Natural killer cell treated with Interleukin-12 subunit alpha and Interleukin-12 subunit beta and Interleukin-15 and Interleukin-18, amount 100 ng/mL, for 72 hours (primary cell): ENCODE results near the gene KISS1. TPM values are rescaled to one million over a fixed set of nuclear protein-coding genes. Genes with fewer than 3 reads are reported as not detected.
A peak's percentile ranks its signal among the peaks of the same experiment; 100 is the strongest.

Experiments
- ATAC-seq, 2 donors: fragments of 150-1000 bp; cut with Tn5 transposase in 1 of 2; sonication (Bioruptor Pico), chemical (Tn5 transposase) in 1 of 2; 2 replicates each; pipeline ENCODE4 v1.10.0; 2021
- DNase-seq: peaks from one replicate; pipeline ENCODE4 v3.0.0; 2022; ENCODE audit warnings: low spot score
- H3K27ac Mint-ChIP-seq, 2 donors: 1 replicate in 1 of 2; 2 replicates in 1 of 2; pipeline ENCODE4 v1.8.0; 2022; ENCODE audit warnings: mixed read lengths in 2 of 2, mild to moderate bottlenecking in 1 of 2, moderate library complexity in 1 of 2
- H3K27me3 Mint-ChIP-seq, 2 donors: 1 replicate in 1 of 2; 2 replicates in 1 of 2; pipeline ENCODE4 v1.8.0; 2022; ENCODE audit warnings: mixed read lengths in 2 of 2
- H3K36me3 Mint-ChIP-seq: one replicate; pipeline ENCODE4 v1.8.0; 2022; ENCODE audit warnings: mixed read lengths
- H3K4me1 Mint-ChIP-seq, 2 donors: 1 replicate in 1 of 2; 2 replicates in 1 of 2; pipeline ENCODE4 v1.8.0; 2022; ENCODE audit warnings: low read depth in 2 of 2, mixed read lengths in 2 of 2, mild to moderate bottlenecking in 1 of 2
- H3K4me3 Mint-ChIP-seq: one replicate; pipeline ENCODE4 v1.8.0; 2022; ENCODE audit warnings: mixed read lengths
- H3K9me3 Mint-ChIP-seq: 2 replicates; pipeline ENCODE4 v1.8.0; 2022; ENCODE audit warnings: mixed read lengths
- total RNA-seq, 2 donors: library from RNA; stranded (reverse); gene quantifications; one replicate each; pipeline ENCODE4 v1.2.3, GENCODE V29; 2022

Gene KISS1
- total RNA-seq, 2 donors from 2014 or later: not detected

- Mint-ChIP-seq H3K27ac (no peak overlapping the region), H3K4me1 (peaks cover 4 to 7% of the 10 kb centered on the region in 2 donors), H3K27me3 (peaks cover 0 to 7% of the 10 kb centered on the region in 2 donors), H3K36me3 (no peaks in the 10 kb centered on the region), H3K9me3 (no peaks in the 10 kb centered on the region), H3K4me3 (no peak overlapping the region)
- DNase-seq: no peak
- no peak for ATAC-seq
Observed at GRCh38 chr1:204212715-204213114, 16.4 kb upstream of the KISS1 start.

DNA sequence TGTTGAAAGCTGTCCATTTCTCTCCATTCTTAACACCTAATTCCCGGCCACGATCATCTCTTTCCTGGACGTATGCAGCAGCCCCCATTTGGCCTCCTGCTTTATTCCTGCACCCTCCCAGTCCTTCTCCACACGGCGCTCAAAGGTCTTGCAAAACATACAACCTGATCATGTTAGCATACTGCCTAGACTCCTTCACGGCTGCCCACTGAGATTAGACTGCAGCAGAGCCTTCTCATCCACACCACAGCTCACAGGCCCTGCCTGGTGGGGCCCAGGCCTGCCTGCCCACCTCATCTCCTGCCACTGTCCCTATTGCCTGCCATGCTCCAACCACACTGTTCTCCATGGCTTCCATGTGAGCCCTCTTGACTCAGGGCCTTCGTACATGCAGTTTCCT is 14.8 kb upstream of the KISS1 start:
- H3K27ac Mint-ChIP-seq: no peak overlapping the region
- ATAC-seq (no peak), DNase-seq (no peak)
- H3K4me1 Mint-ChIP-seq: peaks cover 4 to 7% of the 10 kb centered on the region in 2 donors
- no peaks in the 10 kb centered on the region for H3K36me3 Mint-ChIP-seq
- H3K4me3 Mint-ChIP-seq: no peak overlapping the region
- peaks cover 10 to 15% of the 10 kb centered on the region in 2 donors for H3K27me3 Mint-ChIP-seq
- H3K9me3 Mint-ChIP-seq: no peaks in the 10 kb centered on the region

DNA sequence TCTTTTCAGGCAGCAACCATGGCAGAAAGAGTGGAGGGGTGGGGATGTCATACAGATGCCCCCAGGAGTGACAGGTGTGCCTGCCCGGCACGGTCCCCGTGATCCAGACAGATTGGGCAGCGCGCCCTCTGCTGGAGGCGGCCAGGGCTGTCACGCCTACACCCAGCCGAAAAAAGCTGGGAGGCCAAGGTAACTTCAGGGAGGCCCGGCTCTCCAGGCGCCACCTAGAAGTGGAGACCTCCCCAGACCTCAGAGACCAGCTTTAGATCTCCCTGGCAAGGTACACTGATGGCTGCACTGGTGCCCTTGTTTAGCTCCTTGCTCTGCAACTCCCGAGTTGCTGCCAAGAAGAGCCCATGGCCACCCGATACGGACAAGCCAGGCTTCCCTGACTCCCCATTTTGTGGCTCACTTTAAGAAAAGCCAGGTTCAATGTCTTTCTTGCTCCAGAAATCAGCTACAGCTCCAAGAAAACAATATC is 10.9 kb upstream of the KISS1 start:
- ATAC-seq: peak; percentile 87 to 88
- no peaks in the 10 kb centered on the region for H3K4me1 Mint-ChIP-seq
- H3K27ac Mint-ChIP-seq: no peak overlapping the region
- H3K27me3 Mint-ChIP-seq: peaks cover 32 to 44% of the 10 kb centered on the region in 2 donors
- no peaks in the 10 kb centered on the region for H3K9me3 Mint-ChIP-seq
- no peak overlapping the region for H3K4me3 Mint-ChIP-seq
- H3K36me3 Mint-ChIP-seq: no peaks in the 10 kb centered on the region
- peak; percentile 68 for DNase-seq

GRCh38 chr1:204206121-204206520 is 9.8 kb upstream of the KISS1 start:
- Mint-ChIP-seq H3K36me3 (no peaks in the 10 kb centered on the region), H3K27me3 (peaks cover 32 to 47% of the 10 kb centered on the region in 2 donors), H3K9me3 (no peaks in the 10 kb centered on the region), H3K27ac (no peak overlapping the region), H3K4me3 (no peak overlapping the region), H3K4me1 (no peaks in the 10 kb centered on the region)
- DNase-seq (no peak), ATAC-seq (no peak)

- DNase-seq (no peak), ATAC-seq (no peak)
- Mint-ChIP-seq H3K27ac (no peak overlapping the region), H3K4me1 (no peaks in the 10 kb centered on the region), H3K4me3 (no peak overlapping the region), H3K9me3 (no peaks in the 10 kb centered on the region), H3K27me3 (peaks cover 32 to 47% of the 10 kb centered on the region in 2 donors), H3K36me3 (no peaks in the 10 kb centered on the region)
Observed at GRCh38 chr1:204205486-204205885, 9.2 kb upstream of the KISS1 start.

DNA sequence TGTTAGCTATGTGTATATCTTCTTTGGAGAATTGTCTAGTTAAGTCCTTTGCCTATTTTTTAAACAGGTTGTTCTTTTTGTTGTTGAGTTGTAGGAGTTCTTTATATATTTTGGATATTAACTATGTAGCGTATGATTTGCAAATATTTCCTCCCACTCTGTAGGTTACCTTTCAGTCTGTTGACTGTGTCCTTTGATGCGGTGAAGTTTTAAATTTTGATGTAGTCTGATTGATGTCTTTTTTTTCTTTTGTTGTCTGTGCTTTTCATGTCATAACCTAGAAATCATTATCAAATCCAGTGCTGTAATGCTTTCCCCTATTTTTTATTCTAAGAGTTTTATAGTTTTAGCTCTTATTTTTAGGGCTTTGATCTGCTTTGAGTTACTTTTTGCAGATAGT is 8.7 kb upstream of the KISS1 start:
- H3K4me3 Mint-ChIP-seq: no peak overlapping the region
- no peaks in the 10 kb centered on the region for H3K9me3 Mint-ChIP-seq

DNA sequence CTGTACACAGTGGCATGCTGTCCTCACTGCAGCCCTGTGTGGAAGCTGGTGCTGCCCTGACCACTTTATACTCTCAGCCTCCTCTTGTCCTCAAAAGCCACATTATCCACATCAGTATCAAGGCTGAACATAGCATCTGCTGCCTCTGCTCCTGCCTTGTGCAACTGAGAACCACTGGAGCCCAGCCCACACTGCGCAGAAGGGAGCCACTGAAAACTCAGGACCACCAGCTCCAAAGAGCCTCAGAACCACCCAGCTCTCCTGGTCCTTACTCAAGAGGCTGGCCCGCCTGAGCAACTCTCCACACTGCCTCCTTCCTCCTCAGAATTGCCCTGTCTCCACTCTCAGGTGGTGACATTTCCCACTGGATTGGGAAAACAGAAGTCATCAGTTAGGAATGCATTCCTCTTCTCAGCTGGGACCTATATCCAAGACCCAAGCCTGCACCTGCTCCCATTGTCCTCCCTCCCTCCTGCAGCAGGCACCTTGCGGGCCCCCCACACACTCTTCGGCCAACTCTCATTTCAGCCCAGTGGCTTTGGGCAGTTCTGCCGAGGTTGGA is 7.0 kb upstream of the KISS1 start:
- H3K27me3 Mint-ChIP-seq: peaks cover 29 to 47% of the 10 kb centered on the region in 2 donors
- H3K4me1 Mint-ChIP-seq: no peaks in the 10 kb centered on the region
- H3K4me3 Mint-ChIP-seq: no peak overlapping the region
- DNase-seq (no peak), ATAC-seq (no peak)
- no peak overlapping the region for H3K27ac Mint-ChIP-seq
- no peaks in the 10 kb centered on the region for H3K36me3 Mint-ChIP-seq
- no peaks in the 10 kb centered on the region for H3K9me3 Mint-ChIP-seq

More for the DNA sequence above, 8.7 kb upstream of the KISS1 start:
- Mint-ChIP-seq H3K36me3 (no peaks in the 10 kb centered on the region), H3K27ac (no peak overlapping the region), H3K4me1 (no peaks in the 10 kb centered on the region), H3K27me3 (peaks cover 29 to 47% of the 10 kb centered on the region in 2 donors)
- no peak for ATAC-seq
- no peak for DNase-seq

- ATAC-seq: no peak
- H3K27me3 Mint-ChIP-seq: peaks cover 26 to 47% of the 10 kb centered on the region in 2 donors
- no peak overlapping the region for H3K4me3 Mint-ChIP-seq
- no peak overlapping the region for H3K27ac Mint-ChIP-seq
- DNase-seq: no peak
- H3K9me3 Mint-ChIP-seq: no peaks in the 10 kb centered on the region
- no peaks in the 10 kb centered on the region for H3K4me1 Mint-ChIP-seq
- no peaks in the 10 kb centered on the region for H3K36me3 Mint-ChIP-seq
Observed at GRCh38 chr1:204202481-204202880, 6.2 kb upstream of the KISS1 start.

- Mint-ChIP-seq H3K4me1 (no peaks in the 10 kb centered on the region), H3K36me3 (no peaks in the 10 kb centered on the region), H3K4me3 (no peak overlapping the region), H3K27ac (no peak overlapping the region), H3K9me3 (no peaks in the 10 kb centered on the region), H3K27me3 (peaks cover 20 to 41% of the 10 kb centered on the region in 2 donors)
- DNase-seq (no peak), ATAC-seq (no peak)
Observed at GRCh38 chr1:204201348-204202040, 5.2 kb upstream of the KISS1 start.

GRCh38 chr1:204199579-204199978 is 3.3 kb upstream of the KISS1 start:
- Mint-ChIP-seq H3K36me3 (no peaks in the 10 kb centered on the region), H3K9me3 (no peaks in the 10 kb centered on the region), H3K4me1 (peaks cover 6% of the 10 kb centered on the region in 2 donors), H3K27me3 (peaks cover 12 to 22% of the 10 kb centered on the region in 2 donors), H3K27ac (no peak overlapping the region), H3K4me3 (no peak overlapping the region)
- no peak for DNase-seq
- ATAC-seq: no peak

GRCh38 chr1:204198348-204199340 is 2.4 kb upstream of the KISS1 start:
- Mint-ChIP-seq H3K27ac (no peak overlapping the region), H3K4me1 (peaks cover 6% of the 10 kb centered on the region in 2 donors), H3K9me3 (no peaks in the 10 kb centered on the region), H3K4me3 (no peak overlapping the region), H3K36me3 (no peaks in the 10 kb centered on the region), H3K27me3 (peaks cover 3 to 13% of the 10 kb centered on the region in 2 donors)
- DNase-seq (no peak), ATAC-seq (no peak)

- Mint-ChIP-seq H3K4me1 (peaks cover 6% of the 10 kb centered on the region in 2 donors), H3K36me3 (no peaks in the 10 kb centered on the region), H3K27me3 (peaks cover 8 to 12% of the 10 kb centered on the region in 2 donors), H3K9me3 (no peaks in the 10 kb centered on the region), H3K4me3 (no peak overlapping the region), H3K27ac (no peak overlapping the region)
- ATAC-seq: peak in 1 of 2 donors; percentile 3
- no peak for DNase-seq
Observed at GRCh38 chr1:204197068-204197467, 777 bp upstream of the KISS1 start.

DNA sequence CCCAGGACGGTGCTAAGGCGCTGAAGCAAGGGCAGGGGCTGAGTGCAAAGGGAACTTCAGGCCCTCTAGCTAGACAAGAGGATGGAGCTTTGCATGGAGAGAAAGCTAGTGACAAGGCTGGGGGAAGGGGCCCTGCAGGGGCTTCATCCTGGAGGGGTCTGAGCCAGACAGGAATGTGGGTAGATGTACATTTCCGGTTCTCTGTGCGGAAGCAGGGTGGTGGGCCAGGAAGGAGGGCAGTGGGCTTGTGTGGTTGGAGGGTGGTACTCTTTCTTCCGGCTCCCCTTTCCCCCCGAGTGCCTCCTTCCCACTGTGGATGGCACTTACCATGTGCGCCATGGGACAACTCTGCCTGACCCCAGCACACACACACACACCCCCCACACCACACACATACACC is 1.5 kb downstream of the KISS1 start:
- Mint-ChIP-seq H3K9me3 (no peaks in the 10 kb centered on the region), H3K4me3 (no peak overlapping the region), H3K27me3 (peaks cover 14 to 26% of the 10 kb centered on the region in 2 donors), H3K27ac (no peak overlapping the region), H3K36me3 (no peaks in the 10 kb centered on the region), H3K4me1 (peaks cover 6 to 9% of the 10 kb centered on the region in 2 donors)
- ATAC-seq (no peak), DNase-seq (no peak)
